ENCODE results near the gene BNIP5. TPM values are rescaled to one million over a fixed set of nuclear protein-coding genes. Genes with fewer than 3 reads are reported as not detected.

The BNIP5 gene
- total RNA-seq, 3 donors from 2014 or later: under 0.01 TPM; not detected in 2

DNA sequence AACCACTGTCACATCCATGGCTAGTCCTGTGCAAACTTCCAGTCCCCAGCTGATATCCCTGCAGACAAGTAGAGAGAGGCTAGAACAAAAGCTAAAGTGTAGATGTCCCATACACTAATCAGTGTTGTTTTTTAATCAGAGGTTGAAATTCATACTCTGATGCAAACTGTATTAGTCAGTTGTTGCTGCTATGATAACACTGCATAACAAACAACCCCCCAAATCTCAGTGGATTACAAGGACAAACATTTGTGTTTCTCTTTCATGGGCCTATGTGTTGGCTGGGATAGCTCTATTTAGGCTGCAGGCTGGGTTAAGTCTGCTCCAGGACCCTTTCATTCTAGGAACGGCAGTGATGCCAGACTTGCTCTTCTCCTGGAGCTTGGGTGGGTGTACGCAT is 26.8 kb downstream of the BNIP5 start:
- DNase-seq (ENCODE audit: low spot score in 2 of 2): no peak
- Histone ChIP-seq H3K9me3 (no peaks in the 10 kb centered on the region), H3K27ac (no peak overlapping the region), H3K4me3 (no peak overlapping the region), H3K36me3 (no peaks in the 10 kb centered on the region), H3K27me3 (no peaks in the 10 kb centered on the region), H3K4me1 (no peaks in the 10 kb centered on the region)
- intact Hi-C loops (cut with DNase I; ENCODE audit: low total_unique reads): no loop called here
- TF ChIP-seq POLR2AphosphoS5 (IDR thresholded peaks at IDR 0.05) (no peak), CTCF (IDR thresholded peaks at IDR 0.05) (no peak), POLR2A (IDR thresholded peaks at IDR 0.05) (no peak)

GRCh38 chr6:36309203-36309602 is 27.5 kb downstream of the BNIP5 start:
- DNase-seq (ENCODE audit: low spot score in 2 of 2): no peak
- no peak overlapping the region for H3K27ac ChIP-seq
- H3K27me3 ChIP-seq: no peaks in the 10 kb centered on the region
- no peak for TF ChIP-seq POLR2A (IDR thresholded peaks at IDR 0.05)
- no peak for TF ChIP-seq POLR2AphosphoS5 (IDR thresholded peaks at IDR 0.05)
- TF ChIP-seq CTCF (IDR thresholded peaks at IDR 0.05): no peak
- no peaks in the 10 kb centered on the region for H3K36me3 ChIP-seq
- H3K9me3 ChIP-seq: no peaks in the 10 kb centered on the region
- no peaks in the 10 kb centered on the region for H3K4me1 ChIP-seq
- intact Hi-C loops (cut with DNase I; ENCODE audit: low total_unique reads): no loop called here
- H3K4me3 ChIP-seq: no peak overlapping the region

- H3K27me3 ChIP-seq: no peaks in the 10 kb centered on the region
- H3K27ac ChIP-seq: no peak overlapping the region
- TF ChIP-seq POLR2AphosphoS5 (IDR thresholded peaks at IDR 0.05) (no peak), POLR2A (IDR thresholded peaks at IDR 0.05) (no peak), CTCF (IDR thresholded peaks at IDR 0.05) (no peak)
Measured at GRCh38 chr6:36308514-36308913, 28.2 kb downstream of the BNIP5 start.

GRCh38 chr6:36306375-36306774 is 30.3 kb downstream of the BNIP5 start:
- TF ChIP-seq CTCF (IDR thresholded peaks at IDR 0.05): no peak
- TF ChIP-seq POLR2AphosphoS5 (IDR thresholded peaks at IDR 0.05): no peak
- no peak for TF ChIP-seq POLR2A (IDR thresholded peaks at IDR 0.05)
- no peaks in the 10 kb centered on the region for H3K36me3 ChIP-seq
- no peak overlapping the region for H3K4me3 ChIP-seq
- no peaks in the 10 kb centered on the region for H3K4me1 ChIP-seq
- no peak for DNase-seq (ENCODE audit: low spot score in 2 of 2)
- no peaks in the 10 kb centered on the region for H3K9me3 ChIP-seq
- H3K27ac ChIP-seq: no peak overlapping the region
- H3K27me3 ChIP-seq: no peaks in the 10 kb centered on the region
- intact Hi-C loops (cut with DNase I; ENCODE audit: low total_unique reads): no loop called here

More at GRCh38 chr6:36308514-36308913, 28.2 kb downstream of the BNIP5 start:
- Histone ChIP-seq H3K36me3 (no peaks in the 10 kb centered on the region), H3K4me1 (no peaks in the 10 kb centered on the region), H3K4me3 (no peak overlapping the region), H3K9me3 (no peaks in the 10 kb centered on the region)
- intact Hi-C loops (cut with DNase I; ENCODE audit: low total_unique reads): no loop called here
- DNase-seq (ENCODE audit: low spot score in 2 of 2): no peak

DNA sequence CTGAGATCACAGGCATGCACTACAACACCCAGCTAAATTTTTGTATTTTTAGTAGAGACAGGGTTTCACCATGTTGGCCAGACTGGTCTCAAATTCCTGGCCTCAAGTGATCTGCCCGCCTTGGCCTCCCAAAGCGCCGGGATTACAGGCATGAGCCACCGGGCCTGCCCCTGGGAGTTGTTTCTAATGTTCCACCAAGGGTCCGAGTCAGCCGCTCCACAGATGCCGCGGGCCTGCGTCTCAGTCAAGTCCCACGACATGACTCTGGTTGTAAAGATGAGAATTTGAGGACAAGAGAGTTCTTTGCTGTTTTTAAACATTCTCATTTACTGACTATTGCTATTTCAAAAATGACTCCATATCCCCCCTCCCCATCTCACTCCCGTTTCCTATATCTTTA is 30.8 kb downstream of the BNIP5 start:
- Histone ChIP-seq H3K4me3 (no peak overlapping the region), H3K27ac (no peak overlapping the region), H3K4me1 (no peaks in the 10 kb centered on the region), H3K9me3 (no peaks in the 10 kb centered on the region), H3K36me3 (no peaks in the 10 kb centered on the region), H3K27me3 (no peaks in the 10 kb centered on the region)
- TF ChIP-seq POLR2A (IDR thresholded peaks at IDR 0.05) (no peak), POLR2AphosphoS5 (IDR thresholded peaks at IDR 0.05) (no peak), CTCF (IDR thresholded peaks at IDR 0.05) (no peak)
- DNase-seq (ENCODE audit: low spot score in 2 of 2): no peak
- intact Hi-C loops (cut with DNase I; ENCODE audit: low total_unique reads): no loop called here
